GM21515 (cell line): ENCODE data around the gene DCTN3.

ENCODE experiments used
- ATAC-seq: cut with Tn5 transposase; IDR thresholded peaks from one replicate; pipeline ENCODE4 v1.9.1; 2021; ENCODE audit not compliant: unreplicated experiment

DCTN3 gene

GRCh38 chr9:34591248-34591916 is 28.9 kb downstream of the DCTN3 start:
- no peak for ATAC-seq

- ATAC-seq = no peak
These were observed 29.7 kb downstream of the DCTN3 start for GRCh38 chr9:34590381-34591247.

GRCh38 chr9:34589636-34590380 is 30.5 kb downstream of the DCTN3 start, which contains the start of gene CNTFR:
TSS of gene CNTFR (minus strand) at chr9:34589724. CDS start at chr9:34568981, 20,743 bp downstream.
- ATAC-seq = no peak

GRCh38 chr9:34588671-34589635 is 31.3 kb downstream of the DCTN3 start:
- ATAC-seq = no peak

GRCh38 chr9:34587271-34587670 is 33.0 kb downstream of the DCTN3 start:
- no peak for ATAC-seq

- no peak for ATAC-seq
These were observed 34.2 kb downstream of the DCTN3 start for GRCh38 chr9:34585946-34586669.

- no peak for ATAC-seq
These were observed 35.3 kb downstream of the DCTN3 start for GRCh38 chr9:34584970-34585369.

GRCh38 chr9:34582787-34583186 is 37.5 kb downstream of the DCTN3 start:
- no peak for ATAC-seq

GRCh38 chr9:34581318-34581717 is 39.0 kb downstream of the DCTN3 start:
- ATAC-seq = no peak

- no peak for ATAC-seq
These were observed 39.9 kb downstream of the DCTN3 start for GRCh38 chr9:34580358-34580757.

- ATAC-seq = no peak
These were observed 40.5 kb downstream of the DCTN3 start for GRCh38 chr9:34579808-34580163.

GRCh38 chr9:34579104-34579807 is 41.0 kb downstream of the DCTN3 start:
- ATAC-seq = no peak

- ATAC-seq = no peak
These were observed 41.8 kb downstream of the DCTN3 start for GRCh38 chr9:34578241-34579103.

- ATAC-seq = no peak
These were observed 42.7 kb downstream of the DCTN3 start for GRCh38 chr9:34577400-34578240.

- no peak for ATAC-seq
These were observed 43.5 kb downstream of the DCTN3 start for GRCh38 chr9:34576597-34577399.

- no peak for ATAC-seq
These were observed 44.3 kb downstream of the DCTN3 start for GRCh38 chr9:34575862-34576596.
